Ecto neural progenitor cell (in vitro differentiated cells): Measurements from ENCODE around the gene IL3.
A peak's percentile ranks its signal among the peaks of the same experiment; 100 is the strongest.

ENCODE experiments used
- DNase-seq: peaks from one replicate; pipeline ENCODE4 v3.0.0-alpha.2; 2018; ENCODE audit warnings: low spot score

IL3 gene, protein sequence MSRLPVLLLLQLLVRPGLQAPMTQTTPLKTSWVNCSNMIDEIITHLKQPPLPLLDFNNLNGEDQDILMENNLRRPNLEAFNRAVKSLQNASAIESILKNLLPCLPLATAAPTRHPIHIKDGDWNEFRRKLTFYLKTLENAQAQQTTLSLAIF

GRCh38 chr5:132060501-132061161, at the start of gene IL3:
Gene IL3, plus strand, starts transcription at chr5:132060655. Its CDS starts 52 bp downstream, at chr5:132060707.
- peak; percentile 26 for DNase-seq

- no peak for DNase-seq
Observed at GRCh38 chr5:132010989-132011621, 49.4 kb upstream of the IL3 start.

GRCh38 chr5:132011622-132012343, 48.7 kb upstream of the IL3 start, which contains the start of gene ACSL6:
Gene ACSL6, minus strand, starts transcription at chr5:132011658. Its CDS starts 105 bp downstream, at chr5:132011553.
- peak; percentile 68 for DNase-seq

- peak; percentile 83 for DNase-seq
Observed at GRCh38 chr5:132012371-132013005, 48.0 kb upstream of the IL3 start.

GRCh38 chr5:132013006-132013689, 47.3 kb upstream of the IL3 start:
- peak; percentile 18 for DNase-seq

DNA sequence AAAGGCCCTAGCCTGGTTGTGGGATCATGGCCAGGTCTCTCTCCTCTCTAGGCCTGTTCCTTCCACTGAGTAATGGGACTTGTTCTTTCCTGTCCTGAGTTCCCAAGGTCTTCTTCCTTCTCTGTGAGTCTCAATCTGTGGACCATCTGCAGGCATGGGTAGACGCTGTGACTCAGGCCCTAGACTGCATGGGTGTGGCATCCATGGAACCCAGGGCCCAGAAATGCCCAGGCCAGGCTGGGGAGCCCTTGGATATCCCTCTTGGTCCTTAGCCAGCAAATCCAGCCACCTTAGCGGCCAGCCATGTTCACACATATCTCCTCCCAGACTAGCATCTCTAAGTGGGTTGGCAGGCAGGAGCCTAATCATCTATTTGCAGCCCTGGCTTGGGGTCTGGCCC, 46.7 kb upstream of the IL3 start:
- peak; percentile 21 for DNase-seq

DNA sequence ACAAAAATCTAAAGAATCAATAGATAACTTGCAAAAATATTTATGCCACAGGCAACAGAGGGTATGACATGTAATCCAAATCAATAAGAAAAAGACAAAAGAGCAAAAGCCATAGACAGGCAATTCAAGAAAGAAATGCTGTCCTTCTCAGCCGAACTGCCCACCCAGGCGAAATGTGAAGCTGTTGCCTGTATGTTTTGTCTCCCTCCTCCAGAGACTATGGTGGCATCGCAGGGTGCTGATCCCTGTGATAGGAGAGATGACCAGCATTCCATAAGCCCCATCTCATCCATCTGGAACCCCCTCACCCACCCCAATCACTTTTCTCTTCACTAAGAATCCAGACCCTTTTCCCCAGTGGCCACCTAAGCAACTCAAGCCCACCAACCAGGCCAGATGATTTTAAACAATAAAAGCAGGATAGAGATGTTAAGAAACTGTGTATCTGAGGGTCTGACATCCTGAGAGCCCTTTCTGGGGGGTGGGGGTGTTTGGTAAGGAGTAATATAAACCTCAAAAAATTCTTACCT, 43.7 kb upstream of the IL3 start:
- no peak for DNase-seq

DNA sequence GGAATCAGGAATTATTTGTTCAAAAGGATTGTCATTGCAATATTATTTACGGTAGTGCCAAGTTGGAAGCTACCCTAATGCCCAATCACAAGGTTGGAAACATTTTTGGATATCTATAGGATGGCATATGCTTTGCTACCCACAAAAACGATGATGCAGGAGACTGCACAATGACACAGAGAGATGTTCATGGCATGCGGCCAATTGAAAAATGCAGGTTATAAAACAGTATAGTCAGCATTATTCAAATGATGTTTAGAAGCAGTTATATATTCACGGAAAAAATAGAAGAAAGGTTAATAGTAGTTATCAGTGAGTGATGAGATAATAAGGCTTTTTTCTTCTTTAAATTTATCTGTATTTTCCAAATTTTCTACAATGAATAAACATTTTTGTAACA, 43.1 kb upstream of the IL3 start:
- no peak for DNase-seq

DNA sequence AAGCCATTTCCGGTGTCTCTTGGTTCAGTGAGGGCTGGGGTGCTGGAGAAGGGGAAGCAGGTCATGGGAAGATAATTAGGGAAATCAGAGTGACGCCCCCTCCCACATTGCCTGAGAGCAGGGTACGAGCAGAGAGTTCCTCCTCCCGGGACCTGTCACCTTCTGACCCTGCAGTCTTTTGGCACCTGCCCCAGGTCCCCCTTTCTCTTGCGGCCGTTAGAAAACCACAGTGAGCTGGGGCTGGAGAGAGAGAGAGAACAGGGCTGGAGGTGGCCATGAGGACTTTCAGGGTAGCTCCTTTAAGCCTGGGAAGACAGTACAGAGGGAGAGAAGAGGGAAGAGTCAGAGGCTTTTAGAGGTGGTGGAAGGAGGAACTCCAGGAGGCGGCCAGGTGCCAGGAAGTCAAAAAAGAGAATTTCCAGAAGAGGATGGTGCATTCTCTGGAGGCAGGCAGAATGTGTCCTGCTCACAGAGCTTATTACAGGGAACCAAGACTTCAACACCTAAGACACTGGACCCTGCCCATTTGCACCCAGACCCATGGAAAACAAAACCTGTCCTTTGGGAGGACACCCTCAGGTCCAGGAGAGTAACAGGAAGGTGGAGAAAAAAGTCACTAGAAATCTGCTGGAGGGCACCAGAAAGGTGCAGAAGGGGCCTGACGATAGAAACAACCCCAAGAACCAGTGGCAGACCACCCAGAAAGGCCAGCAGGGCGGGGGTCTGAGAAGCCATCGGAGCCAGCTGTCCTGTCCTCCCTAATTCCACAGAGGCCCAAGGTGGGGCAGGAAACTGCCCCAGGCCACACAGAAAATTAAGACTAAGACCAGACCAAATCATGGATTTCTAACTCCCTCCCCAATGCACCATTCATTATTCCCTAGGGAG, 42.5 kb upstream of the IL3 start:
- DNase-seq, result no peak

DNA sequence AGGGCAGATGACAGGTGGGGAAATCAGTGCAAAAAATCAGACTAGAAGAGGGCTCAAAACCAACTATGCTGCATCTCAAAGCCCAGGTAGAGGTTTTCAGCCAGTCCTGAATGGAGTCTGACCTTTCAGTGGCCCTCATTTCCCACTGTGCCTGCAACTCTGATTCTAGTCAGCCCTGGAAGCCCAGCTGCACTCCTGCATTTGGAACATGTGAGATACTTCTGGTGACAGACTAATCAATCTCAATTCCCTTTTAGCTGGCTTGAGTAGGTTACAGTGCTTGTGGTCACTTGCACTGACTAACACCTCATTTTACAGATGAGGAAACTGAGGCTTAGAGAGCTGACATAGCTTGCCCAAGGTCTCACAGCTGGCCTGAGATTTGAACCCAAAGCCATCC, 41.1 kb upstream of the IL3 start:
- DNase-seq, result no peak

DNA sequence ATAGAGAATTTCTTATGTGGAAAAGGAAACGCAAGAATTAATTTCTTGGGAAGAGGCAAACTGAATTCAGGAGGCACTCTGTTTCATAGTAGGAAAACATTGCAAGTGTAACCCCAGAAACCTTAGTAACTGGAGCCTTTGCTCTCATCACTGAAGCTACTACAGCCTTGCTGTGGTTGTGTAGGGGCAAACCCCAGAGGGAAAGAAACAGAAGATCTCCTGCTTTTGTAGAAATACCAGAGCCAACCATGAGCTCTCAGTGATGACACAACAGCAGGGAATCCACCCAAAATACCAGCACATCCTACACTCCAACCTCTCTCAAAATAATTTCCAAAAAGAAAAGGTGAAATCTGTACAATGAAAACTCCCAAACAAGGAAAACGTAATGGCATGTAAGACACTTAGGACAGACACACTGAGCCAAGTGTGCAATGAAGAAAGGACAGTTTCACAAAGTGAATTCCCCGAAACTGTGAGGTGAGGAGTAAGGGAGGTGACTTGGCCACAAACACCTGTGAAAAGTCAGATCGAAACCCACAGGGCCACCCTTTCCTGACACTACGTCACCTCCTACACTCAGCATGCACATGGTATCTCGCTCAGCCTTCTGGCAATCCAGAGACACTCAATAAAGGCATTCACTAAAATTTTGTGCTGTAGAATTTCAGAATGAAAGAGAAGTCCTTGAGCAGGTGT, 40.4 kb upstream of the IL3 start:
- DNase-seq, result no peak

GRCh38 chr5:132020568-132021339, 39.7 kb upstream of the IL3 start:
- DNase-seq, result no peak

DNA sequence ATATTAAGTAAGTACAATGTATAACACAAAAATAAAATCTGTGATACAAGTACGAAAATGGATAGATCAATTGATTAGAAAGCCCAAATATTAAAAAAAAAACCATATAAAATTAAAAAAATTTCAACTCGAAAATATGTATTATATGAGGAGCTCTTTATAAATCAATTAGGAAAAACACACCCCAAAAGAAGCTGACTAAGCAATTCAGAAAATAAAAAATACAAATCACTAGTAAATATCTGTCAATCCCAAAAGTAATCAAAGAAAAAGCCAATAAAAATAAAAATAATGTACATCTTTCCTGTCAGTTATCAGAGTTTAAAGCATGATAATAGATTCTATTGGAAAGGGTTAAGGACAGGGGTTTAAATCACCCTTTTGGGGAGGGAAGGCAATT, 38.8 kb upstream of the IL3 start:
- no peak for DNase-seq

GRCh38 chr5:132022737-132023136, 37.7 kb upstream of the IL3 start:
- DNase-seq, result no peak

DNA sequence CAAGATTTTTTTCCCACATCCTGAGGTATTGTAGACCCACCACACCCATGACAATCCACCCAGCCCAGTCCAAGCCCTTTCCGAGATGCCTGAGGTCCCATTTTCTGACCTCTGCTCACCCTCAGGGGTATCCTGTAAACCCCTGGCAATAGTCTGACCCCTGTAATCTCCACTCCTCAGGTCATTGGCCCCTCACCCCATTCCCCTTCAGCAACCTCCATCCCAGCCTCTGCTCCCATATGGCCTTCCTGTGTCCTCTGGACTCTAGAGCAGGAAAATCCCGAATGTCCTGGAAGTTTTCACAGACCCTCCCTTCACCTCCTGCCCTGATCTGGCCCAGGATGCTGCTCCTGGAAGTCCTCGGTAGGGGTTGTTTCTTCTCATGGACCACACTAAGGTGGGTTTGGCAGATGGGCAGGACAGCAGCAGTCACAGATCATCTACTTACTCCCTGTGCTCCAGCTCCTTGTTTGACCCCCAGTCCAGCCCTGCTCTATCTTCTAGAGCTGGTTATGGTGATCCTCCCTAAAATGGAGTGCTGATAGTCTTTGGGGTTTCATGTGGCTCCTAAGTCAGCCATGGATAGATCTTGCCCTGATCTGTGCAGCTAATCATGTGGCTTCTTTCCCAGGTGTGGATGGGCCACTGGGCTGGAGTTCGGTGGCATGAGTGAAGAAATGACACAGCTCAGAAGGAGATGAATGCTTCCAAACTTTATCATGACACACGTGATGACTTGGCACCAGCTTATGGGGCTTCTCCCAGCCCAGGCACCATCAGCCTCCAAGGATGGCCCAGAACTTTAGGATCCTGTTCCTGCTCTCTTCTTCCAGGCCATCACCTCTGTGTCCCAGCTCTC, 37.0 kb upstream of the IL3 start:
- DNase-seq, result no peak

DNA sequence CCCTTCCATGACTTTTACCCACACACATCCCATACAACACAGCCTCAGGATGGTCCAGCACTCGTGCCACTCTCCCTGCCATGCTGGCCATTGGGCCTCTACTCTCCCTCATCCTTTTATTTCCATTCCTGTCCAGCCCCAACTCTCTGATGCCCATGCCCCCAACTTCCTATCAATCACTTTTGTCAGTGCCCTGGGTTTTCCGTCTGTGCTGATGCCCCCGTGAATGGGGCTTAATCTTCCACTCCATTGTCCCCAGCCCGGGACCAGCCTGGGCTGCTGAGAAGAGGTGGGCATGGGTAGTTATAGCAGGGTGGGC, 36.4 kb upstream of the IL3 start:
- peak; percentile 27 for DNase-seq

- peak; percentile 47 for DNase-seq
Observed at GRCh38 chr5:132024789-132025402, 35.6 kb upstream of the IL3 start.
